Right forelimb (tissue), 1 donor: ENCODE data around the gene PKDCC.

Experiments used
- DNase-seq: peaks from one replicate; pipeline ENCODE4 v3.0.0-alpha.2; 2018

The PKDCC gene

GRCh38 chr2:42047488-42048298 is at the start of gene PKDCC:
Gene PKDCC, plus strand, starts transcription at chr2:42048021. Its CDS starts 179 bp downstream, at chr2:42048200.
- peak; percentile 91 for DNase-seq

- peak; percentile 63 for DNase-seq
Measured at GRCh38 chr2:41998186-41999127, 49.4 kb upstream of the PKDCC start.

- DNase-seq, result no peak
Measured at GRCh38 chr2:41999128-41999480, 48.7 kb upstream of the PKDCC start.

GRCh38 chr2:41999592-42000281 is 48.1 kb upstream of the PKDCC start:
- DNase-seq, result no peak

- DNase-seq, result peak; percentile 65
Measured at GRCh38 chr2:42001711-42002201, 46.1 kb upstream of the PKDCC start.

GRCh38 chr2:42007551-42007950 is 40.3 kb upstream of the PKDCC start:
- DNase-seq, result no peak

GRCh38 chr2:42008241-42008921 is 39.4 kb upstream of the PKDCC start:
- DNase-seq, result no peak

- DNase-seq, result no peak
Measured at GRCh38 chr2:42009657-42010580, 37.9 kb upstream of the PKDCC start.

- no peak for DNase-seq
Measured at GRCh38 chr2:42010743-42011298, 37.0 kb upstream of the PKDCC start.

- no peak for DNase-seq
Measured at GRCh38 chr2:42012137-42012536, 35.7 kb upstream of the PKDCC start.

GRCh38 chr2:42012651-42013050 is 35.2 kb upstream of the PKDCC start:
- no peak for DNase-seq

- no peak for DNase-seq
Measured at GRCh38 chr2:42013409-42013808, 34.4 kb upstream of the PKDCC start.

- DNase-seq, result no peak
Measured at GRCh38 chr2:42021464-42021863, 26.4 kb upstream of the PKDCC start.

GRCh38 chr2:42025151-42025582 is 22.7 kb upstream of the PKDCC start:
- DNase-seq, result peak; percentile 73

- no peak for DNase-seq
Measured at GRCh38 chr2:42026272-42026671, 21.5 kb upstream of the PKDCC start.

- DNase-seq, result no peak
Measured at GRCh38 chr2:42028571-42029148, 19.2 kb upstream of the PKDCC start.

GRCh38 chr2:42029171-42029570 is 18.6 kb upstream of the PKDCC start:
- no peak for DNase-seq

- DNase-seq, result no peak
Measured at GRCh38 chr2:42029639-42030199, 18.1 kb upstream of the PKDCC start.

GRCh38 chr2:42030200-42030759 is 17.5 kb upstream of the PKDCC start:
- DNase-seq, result no peak

- DNase-seq, result no peak
Measured at GRCh38 chr2:42030829-42031228, 17.0 kb upstream of the PKDCC start.
